Upper lobe of left lung (tissue), 6 donors: ENCODE data around the gene MTMR1. TPM values are rescaled to one million over a fixed set of nuclear protein-coding genes. Genes with fewer than 3 reads are reported as not detected.

ENCODE experiments used
- ATAC-seq, 2 donors: fragments of 200-7000 bp; cut with Tn5 transposase; one replicate each; pipeline ENCODE4 v1.9.1; 2022; ENCODE audit warnings: mild to moderate bottlenecking in 2 of 2, moderate library complexity in 2 of 2; ENCODE audit not compliant: low FRiP score in 2 of 2
- DNase-seq, 2 donors: peaks; one replicate each; pipeline ENCODE4 v3.0.0-alpha.2; 2019 to 2020
- H3K27ac ChIP-seq, 4 donors: fragments of 200-600 bp; sonication (generic); one replicate each; pipeline ENCODE4 v1.5.1; 2016 to 2019
- H3K27me3 ChIP-seq, 4 donors: fragments of 200-600 bp; sonication (generic); one replicate each; pipeline ENCODE4 v1.5.1; 2017 to 2019
- H3K36me3 ChIP-seq, 4 donors: fragments of 200-600 bp; sonication (generic); one replicate each; pipeline ENCODE4 v1.5.1; 2016 to 2019
- H3K4me1 ChIP-seq, 4 donors: fragments of 200-600 bp; sonication (generic); one replicate each; pipeline ENCODE4 v1.5.1; 2018 to 2019
- H3K4me3 ChIP-seq, 4 donors: fragments of 200-600 bp; sonication (generic); one replicate each; pipeline ENCODE4 v1.5.1; 2017 to 2019; ENCODE audit warnings: mild to moderate bottlenecking in 2 of 4, moderate library complexity in 1 of 4
- H3K9me3 ChIP-seq, 4 donors: fragments of 200-600 bp; sonication (generic); one replicate each; pipeline ENCODE4 v1.5.1; 2018 to 2019
- CTCF ChIP-seq, 6 experiments: fragments of 450-650 bp in 4 of 6; fragments of 200-600 bp in 2 of 6; sonication (generic) in 2 of 6; IDR thresholded peaks; one replicate each; pipeline ENCODE4 v1.5.1; 2016 to 2019; ENCODE audit warnings: antibody characterized with exemption in 6 of 6
- EP300 ChIP-seq, 4 donors: sonication (generic); formaldehyde crosslinking; IDR thresholded peaks; one replicate each; pipeline ENCODE4 v1.5.1; 2017; ENCODE audit warnings: antibody characterized with exemption in 4 of 4, control low read depth in 2 of 4
- POLR2A ChIP-seq, 4 donors: fragments of 450-650 bp; IDR thresholded peaks; one replicate each; pipeline ENCODE4 v1.5.1; 2016 to 2017; ENCODE audit warnings: antibody characterized with exemption in 4 of 4, mild to moderate bottlenecking in 2 of 4
- POLR2AphosphoS5 ChIP-seq, 2 donors: sonication (generic); formaldehyde crosslinking; IDR thresholded peaks; one replicate each; pipeline ENCODE4 v1.5.1; 2017; ENCODE audit warnings: antibody characterized with exemption in 2 of 2
- WGBS, 2 donors: methylation state at CpG; one replicate each; pipeline ENCODE4 v1.1.5; 2017 to 2018; 5-methylcytosine and 5-hydroxymethylcytosine counted together
- total RNA-seq, 6 donors: library from RNA; depleted of rRNA in 4 of 6; stranded (reverse); fragments of >200 nt in 4 of 6; gene quantifications; one replicate each; pipeline versions ENCODE4 v1.1.0 to v1.2.1, GENCODE V29; 2016 to 2021
- donor health status: DM: no; HTN: no; CAD: no; lungs with moderate emphysema.
- donor health status: DM: no; HTN: yes; CAD: no; lungs with severe emphysema.

Gene MTMR1
- total RNA-seq, 6 donors from 2014 or later = 10.9 to 24.6 (median 20.8) TPM

- Histone ChIP-seq H3K4me3 (no peak overlapping the region), H3K36me3 (peaks cover 0 to 25% (median 0%) of the 10 kb centered on the region in 4 donors), H3K27ac (no peak overlapping the region), H3K9me3 (no peaks in the 10 kb centered on the region), H3K4me1 (peaks cover 0 to 10% (median 4%) of the 10 kb centered on the region in 4 donors), H3K27me3 (no peaks in the 10 kb centered on the region)
- ATAC-seq (no peak), DNase-seq (no peak)
- 60 to 86% methylated on average over 1 to 9 of the region's 9 CpGs for WGBS, 2 donors
- TF ChIP-seq EP300 (IDR thresholded peaks at IDR 0.05) (no peak), CTCF (IDR thresholded peaks at IDR 0.05) (no peak), POLR2AphosphoS5 (IDR thresholded peaks at IDR 0.05) (no peak), POLR2A (IDR thresholded peaks at IDR 0.05) (no peak)
Observed at GRCh38 chrX:150765237-150765636, 72.0 kb downstream of the MTMR1 start.

GRCh38 chrX:150765782-150766350, 72.7 kb downstream of the MTMR1 start:
- H3K9me3 ChIP-seq = no peaks in the 10 kb centered on the region
- TF ChIP-seq POLR2AphosphoS5 (IDR thresholded peaks at IDR 0.05) = no peak
- no peak for TF ChIP-seq CTCF (IDR thresholded peaks at IDR 0.05)
- no peak for TF ChIP-seq EP300 (IDR thresholded peaks at IDR 0.05)
- no peak for TF ChIP-seq POLR2A (IDR thresholded peaks at IDR 0.05)
- no peaks in the 10 kb centered on the region for H3K27me3 ChIP-seq
- peaks cover 0 to 25% (median 0%) of the 10 kb centered on the region in 4 donors for H3K36me3 ChIP-seq
- ATAC-seq = no peak
- no peak for DNase-seq
- 84% methylated on average over 8 to 19 of the region's 19 CpGs for WGBS, 2 donors
- H3K27ac ChIP-seq = no peak overlapping the region
- no peak overlapping the region for H3K4me3 ChIP-seq
- H3K4me1 ChIP-seq = peaks cover 0 to 10% (median 4%) of the 10 kb centered on the region in 4 donors

GRCh38 chrX:150766351-150767044, 73.3 kb downstream of the MTMR1 start:
- WGBS, 2 donors = 80 to 100% methylated on average over 3 to 13 of the region's 13 CpGs
- DNase-seq = no peak
- Histone ChIP-seq H3K27ac (peak overlapping the region in 1 of 4 donors; percentile 7), H3K4me3 (no peak overlapping the region), H3K36me3 (peaks cover 0 to 25% (median 0%) of the 10 kb centered on the region in 4 donors), H3K27me3 (no peaks in the 10 kb centered on the region), H3K4me1 (peaks cover 0 to 10% (median 4%) of the 10 kb centered on the region in 4 donors), H3K9me3 (no peaks in the 10 kb centered on the region)
- TF ChIP-seq POLR2AphosphoS5 (IDR thresholded peaks at IDR 0.05) = no peak
- no peak for TF ChIP-seq EP300 (IDR thresholded peaks at IDR 0.05)
- TF ChIP-seq CTCF (IDR thresholded peaks at IDR 0.05) = no peak
- no peak for TF ChIP-seq POLR2A (IDR thresholded peaks at IDR 0.05)
- ATAC-seq = no peak

GRCh38 chrX:150767045-150767395, 73.8 kb downstream of the MTMR1 start:
- TF ChIP-seq POLR2A (IDR thresholded peaks at IDR 0.05) = no peak
- TF ChIP-seq CTCF (IDR thresholded peaks at IDR 0.05) = no peak
- TF ChIP-seq POLR2AphosphoS5 (IDR thresholded peaks at IDR 0.05) = no peak
- no peak for TF ChIP-seq EP300 (IDR thresholded peaks at IDR 0.05)
- Histone ChIP-seq H3K36me3 (peaks cover 0 to 25% (median 0%) of the 10 kb centered on the region in 4 donors), H3K27ac (peak overlapping the region in 1 of 4 donors; percentile 7), H3K4me1 (peaks cover 0 to 10% (median 4%) of the 10 kb centered on the region in 4 donors), H3K4me3 (no peak overlapping the region), H3K27me3 (no peaks in the 10 kb centered on the region), H3K9me3 (no peaks in the 10 kb centered on the region)
- peak in 1 of 2 donors; percentile 51 for ATAC-seq
- 27 to 79% methylated on average over 2 to 9 of the region's 9 CpGs for WGBS, 2 donors
- no peak for DNase-seq
